Stimulated activated memory B cell treated with anti-CD40 and anti-IgM and Interleukin-4, amounts not matched to agents 10 μg/mL and 1 μg/mL and 100 μg/mL, for 72 hours (primary cell): ENCODE data around the gene ARMC12.
A peak's percentile ranks its signal among the peaks of the same experiment; 100 is the strongest.

Experiments used
- ATAC-seq: fragments of 150-1000 bp; cut with Tn5 transposase; 2 replicates; pipeline ENCODE4 v1.10.0; 2021
- H3K27ac Mint-ChIP-seq: one replicate; pipeline ENCODE4 v1.8.0; 2022; ENCODE audit warnings: mild to moderate bottlenecking, mixed read lengths
- H3K27me3 Mint-ChIP-seq: one replicate; pipeline ENCODE4 v1.8.0; 2022; ENCODE audit warnings: mixed read lengths
- H3K36me3 Mint-ChIP-seq: one replicate; pipeline ENCODE4 v1.8.0; 2022; ENCODE audit warnings: mixed read lengths
- H3K4me1 Mint-ChIP-seq: one replicate; pipeline ENCODE4 v1.8.0; 2022; ENCODE audit warnings: mixed read lengths
- H3K4me3 Mint-ChIP-seq: one replicate; pipeline ENCODE4 v1.8.0; 2022; ENCODE audit warnings: mild to moderate bottlenecking, moderate library complexity, mixed read lengths
- H3K9me3 Mint-ChIP-seq: one replicate; pipeline ENCODE4 v1.8.0; 2022; ENCODE audit warnings: mixed read lengths

The ARMC12 gene

DNA sequence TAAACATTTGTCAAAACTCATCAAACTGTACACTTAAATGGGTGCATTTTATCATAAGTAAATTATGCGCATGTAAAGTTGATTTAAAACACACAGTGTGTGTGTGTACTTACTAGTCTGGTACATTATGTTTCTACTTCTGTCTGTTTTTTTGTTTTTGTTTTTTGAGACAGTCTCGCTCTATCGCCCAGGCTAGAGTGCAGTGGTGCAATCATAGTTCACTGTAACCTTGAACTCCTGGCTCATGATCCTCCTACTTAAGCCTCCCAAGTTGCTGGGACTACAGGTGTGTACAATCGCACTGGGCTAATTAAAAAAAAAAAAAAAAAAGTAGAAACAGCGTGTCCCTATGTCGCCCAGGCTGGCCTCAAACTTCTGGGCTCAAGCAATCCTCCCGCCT, 25.1 kb upstream of the ARMC12 start:
- Mint-ChIP-seq H3K27ac (no peak overlapping the region), H3K36me3 (no peaks in the 10 kb centered on the region), H3K9me3 (no peaks in the 10 kb centered on the region), H3K27me3 (no peaks in the 10 kb centered on the region), H3K4me1 (no peaks in the 10 kb centered on the region), H3K4me3 (no peak overlapping the region)
- ATAC-seq = no peak

DNA sequence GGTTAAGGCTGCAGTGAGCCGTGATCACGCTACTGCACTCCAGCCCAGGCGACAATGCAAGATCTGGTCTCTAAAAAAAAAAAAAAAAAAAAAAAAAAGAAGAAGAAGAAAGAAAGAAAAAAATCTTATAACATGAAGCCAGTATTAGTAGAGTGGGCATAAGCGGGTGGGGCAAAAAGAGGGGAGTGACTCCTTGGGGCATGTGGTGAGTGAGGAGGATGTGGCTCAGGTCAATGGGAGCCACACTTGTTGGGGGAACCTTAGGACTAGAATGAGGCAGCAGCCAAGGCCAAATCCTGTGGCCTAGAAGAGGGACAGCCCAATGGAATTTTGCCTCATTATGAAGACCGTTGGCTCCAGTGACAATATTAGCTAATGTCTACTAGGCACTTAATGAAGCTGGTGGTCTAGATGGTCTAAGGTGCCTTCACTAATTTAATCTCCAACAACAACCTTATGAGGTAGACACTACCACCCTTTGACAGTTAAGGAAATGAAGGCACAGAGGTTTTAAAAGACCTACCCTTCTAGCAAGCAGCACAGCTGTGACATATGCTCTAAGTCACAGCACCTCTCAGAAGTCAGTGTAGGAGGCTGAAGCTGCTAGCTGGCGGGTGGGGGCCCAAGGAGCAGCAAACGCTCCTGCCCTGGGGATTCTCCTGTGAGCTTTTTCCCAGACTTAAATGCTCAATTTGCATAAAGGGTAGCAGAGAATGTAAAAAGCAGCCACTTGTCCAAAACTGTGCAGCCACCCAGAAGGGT, 23.6 kb upstream of the ARMC12 start:
- no peaks in the 10 kb centered on the region for H3K9me3 Mint-ChIP-seq
- no peak overlapping the region for H3K4me3 Mint-ChIP-seq
- H3K27ac Mint-ChIP-seq = no peak overlapping the region
- no peaks in the 10 kb centered on the region for H3K36me3 Mint-ChIP-seq
- no peaks in the 10 kb centered on the region for H3K27me3 Mint-ChIP-seq
- ATAC-seq = no peak
- peaks cover 12% of the 10 kb centered on the region for H3K4me1 Mint-ChIP-seq

DNA sequence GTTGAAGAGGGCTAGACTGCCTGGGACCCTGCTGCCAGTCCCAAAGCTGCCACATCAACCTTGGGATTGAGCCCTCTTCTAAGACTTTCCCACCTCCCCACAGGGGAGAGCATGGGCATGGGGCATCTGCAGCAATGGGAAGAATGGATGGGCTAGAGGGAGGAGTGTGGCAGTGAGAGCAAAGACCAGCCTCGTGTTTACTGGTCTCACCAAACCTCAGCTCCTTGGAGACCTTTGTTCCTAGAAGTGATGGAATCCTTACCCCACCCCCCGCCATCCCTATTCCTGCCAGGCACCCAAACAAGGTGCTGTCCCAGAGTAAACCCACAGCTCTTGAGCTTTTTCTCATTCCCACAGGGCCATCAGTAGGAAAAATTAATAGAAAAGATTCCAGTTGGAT, 20.0 kb upstream of the ARMC12 start:
- no peaks in the 10 kb centered on the region for H3K9me3 Mint-ChIP-seq
- H3K4me3 Mint-ChIP-seq = no peak overlapping the region
- ATAC-seq = no peak
- no peaks in the 10 kb centered on the region for H3K36me3 Mint-ChIP-seq
- H3K27ac Mint-ChIP-seq = no peak overlapping the region
- H3K27me3 Mint-ChIP-seq = no peaks in the 10 kb centered on the region
- peaks cover 39% of the 10 kb centered on the region for H3K4me1 Mint-ChIP-seq

DNA sequence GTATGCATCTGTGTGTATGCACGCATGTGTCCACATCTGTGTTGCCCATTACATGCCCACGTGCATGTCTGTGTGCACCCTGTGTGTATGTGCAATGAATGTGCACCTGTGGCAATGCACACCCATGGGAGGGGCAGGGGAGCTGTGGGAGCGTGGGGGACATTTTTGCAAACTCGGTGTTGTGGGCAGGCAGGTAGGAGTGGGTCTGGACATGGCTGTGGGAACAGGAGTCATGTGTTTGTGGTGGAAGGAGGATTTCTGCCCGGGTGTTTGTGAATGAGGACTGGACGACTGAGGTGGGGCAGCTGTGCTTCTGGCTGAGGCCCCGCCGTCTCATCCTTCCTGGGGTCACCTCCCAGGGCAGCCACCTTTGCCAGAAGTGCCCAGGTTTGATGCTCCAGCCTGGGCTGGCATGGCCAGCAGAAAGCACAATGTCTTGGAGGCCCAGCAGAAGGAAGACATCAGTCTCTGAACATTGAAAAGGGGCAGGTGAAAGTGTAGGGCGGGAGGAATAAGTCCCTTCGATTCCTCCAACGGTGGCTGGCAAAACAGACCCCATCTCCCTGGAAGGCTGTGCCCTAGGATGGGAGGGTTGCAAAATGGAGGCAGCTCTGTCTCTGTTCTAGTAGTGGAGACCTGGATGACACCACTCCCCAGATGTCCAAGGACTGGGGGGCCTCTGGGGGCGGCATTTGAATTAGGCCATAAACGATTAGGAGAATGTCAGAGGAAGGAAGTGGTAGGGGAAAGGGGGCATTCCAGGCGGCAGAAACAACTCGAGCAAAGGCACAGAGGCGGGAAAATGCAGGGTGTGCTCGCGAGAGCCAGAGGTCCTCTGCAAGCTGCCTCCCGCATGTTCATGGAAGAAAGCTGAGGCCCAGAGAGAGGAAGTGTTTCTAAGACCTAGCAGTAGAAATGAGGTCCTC, 19.1 kb upstream of the ARMC12 start:
- no peak for ATAC-seq

DNA sequence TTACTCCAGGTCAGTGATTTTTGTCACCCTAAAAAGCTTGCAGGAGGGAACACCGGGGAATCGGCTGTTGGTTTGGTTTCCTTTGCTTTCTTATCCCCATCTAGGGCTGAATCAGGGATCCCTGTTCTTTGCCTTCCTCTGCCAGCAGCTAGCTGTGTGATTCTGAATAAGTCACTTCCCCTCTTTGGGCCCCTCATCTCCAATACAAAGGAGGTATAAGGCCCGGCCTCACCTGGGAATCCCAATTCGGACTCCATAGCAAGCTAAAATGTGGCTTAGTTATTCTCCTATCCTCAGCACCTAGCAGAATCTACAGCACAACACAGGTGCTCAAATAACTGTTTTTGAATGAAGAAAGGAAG, 18.5 kb upstream of the ARMC12 start:
- Mint-ChIP-seq H3K4me3 (no peak overlapping the region), H3K27me3 (no peaks in the 10 kb centered on the region), H3K27ac (peak overlapping the region; percentile 88), H3K9me3 (no peaks in the 10 kb centered on the region), H3K36me3 (no peaks in the 10 kb centered on the region), H3K4me1 (peaks cover 39% of the 10 kb centered on the region)
- ATAC-seq = no peak

More for the DNA sequence above, 19.1 kb upstream of the ARMC12 start:
- Mint-ChIP-seq H3K9me3 (no peaks in the 10 kb centered on the region), H3K27me3 (no peaks in the 10 kb centered on the region), H3K27ac (peak overlapping the region; percentile 88), H3K4me1 (peaks cover 39% of the 10 kb centered on the region), H3K4me3 (no peak overlapping the region), H3K36me3 (no peaks in the 10 kb centered on the region)

DNA sequence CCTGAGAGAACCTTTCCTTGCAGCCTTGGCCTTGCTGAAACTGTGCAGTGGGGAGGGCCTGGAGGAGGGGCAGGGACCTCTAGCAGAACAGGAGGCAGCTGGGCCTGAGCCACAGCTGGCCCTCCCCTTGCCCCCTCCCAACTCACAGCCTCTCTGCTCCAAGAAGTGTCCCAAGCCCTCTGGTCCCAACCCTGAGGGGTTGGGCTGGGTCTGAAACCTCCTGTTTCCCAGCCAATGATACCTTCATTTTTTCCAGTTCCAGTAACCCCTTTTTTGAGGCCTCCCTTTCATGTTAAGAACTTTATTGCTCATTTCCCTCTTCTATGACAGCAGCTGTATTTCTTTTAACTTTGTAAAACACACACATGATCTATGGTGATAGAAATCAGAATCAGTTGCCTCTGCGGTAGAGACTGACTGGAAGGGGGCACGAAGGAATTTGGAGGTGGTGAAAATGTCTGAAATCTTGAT, 17.9 kb upstream of the ARMC12 start:
- Mint-ChIP-seq H3K27me3 (no peaks in the 10 kb centered on the region), H3K27ac (peak overlapping the region; percentile 88), H3K36me3 (no peaks in the 10 kb centered on the region), H3K9me3 (no peaks in the 10 kb centered on the region), H3K4me1 (peaks cover 39% of the 10 kb centered on the region), H3K4me3 (peak overlapping the region; percentile 0)
- no peak for ATAC-seq

DNA sequence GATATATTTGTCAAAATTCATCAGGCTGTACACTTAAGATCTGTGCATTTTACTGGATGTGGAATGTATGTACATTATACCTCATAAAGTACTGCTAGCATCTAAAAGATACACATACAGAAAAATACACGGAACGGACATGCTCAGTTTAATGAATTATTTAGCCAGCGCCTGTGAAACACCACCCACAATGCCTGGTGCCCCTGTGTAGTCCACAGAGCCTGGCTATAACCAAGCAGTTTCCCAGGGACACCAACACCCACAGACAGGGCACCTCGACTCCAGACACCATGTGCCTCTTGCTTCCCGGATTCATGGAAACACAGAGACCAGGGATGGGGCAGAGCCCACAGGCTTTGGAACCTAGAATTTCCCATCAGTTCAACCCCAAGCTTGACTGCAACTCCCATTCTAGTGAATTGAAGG, 17.4 kb upstream of the ARMC12 start:
- no peaks in the 10 kb centered on the region for H3K9me3 Mint-ChIP-seq
- peak overlapping the region; percentile 57 for H3K4me3 Mint-ChIP-seq
- ATAC-seq = peak; percentile 67
- H3K4me1 Mint-ChIP-seq = peaks cover 39% of the 10 kb centered on the region
- peak overlapping the region; percentile 88 for H3K27ac Mint-ChIP-seq
- no peaks in the 10 kb centered on the region for H3K27me3 Mint-ChIP-seq
- H3K36me3 Mint-ChIP-seq = no peaks in the 10 kb centered on the region

DNA sequence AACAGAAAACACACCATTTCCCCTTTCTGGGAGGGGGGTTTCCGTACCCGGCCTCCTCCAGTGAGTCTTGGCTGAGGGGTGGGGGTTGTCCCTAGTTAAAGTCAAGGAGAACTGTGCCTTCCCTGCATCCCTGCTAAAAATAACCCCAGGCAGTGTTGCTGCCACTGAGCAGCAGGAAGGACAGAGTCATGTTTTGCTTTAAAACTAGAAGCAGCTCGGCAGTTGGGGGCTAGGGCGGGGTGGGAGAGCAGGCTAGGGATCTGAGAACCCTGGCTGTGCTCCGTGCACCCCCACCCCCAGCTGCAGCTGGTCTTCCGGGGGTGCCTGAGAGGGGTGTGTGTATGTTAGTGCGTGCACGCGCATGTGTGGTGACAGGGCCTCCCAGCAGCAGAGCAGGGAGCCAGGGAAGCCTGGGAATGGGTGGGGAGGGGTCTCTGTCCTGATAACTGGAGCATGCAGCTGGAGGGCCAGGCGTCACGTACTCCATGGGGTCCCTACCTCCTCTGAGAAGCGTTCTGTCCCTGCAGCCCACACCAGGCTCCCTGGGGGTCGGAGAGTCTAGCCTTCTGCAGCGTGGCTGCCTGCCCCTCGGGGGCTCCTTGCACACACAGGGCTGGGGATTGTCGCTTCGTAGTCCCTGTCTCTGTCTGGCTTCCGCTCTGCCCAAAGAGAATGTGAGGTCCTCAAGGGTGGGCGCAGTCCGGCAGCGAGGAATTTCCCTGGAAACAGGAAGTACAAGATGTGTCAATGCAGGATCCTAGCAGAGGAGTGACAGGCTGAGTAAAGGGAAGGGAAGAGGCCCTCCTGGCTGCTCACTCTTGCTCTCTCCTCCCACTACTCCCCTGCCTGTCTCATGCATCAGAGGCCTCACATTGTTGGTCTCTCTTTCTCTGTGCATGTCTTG, 16.8 kb upstream of the ARMC12 start:
- peak overlapping the region; percentile 57 for H3K4me3 Mint-ChIP-seq
- H3K27me3 Mint-ChIP-seq = no peaks in the 10 kb centered on the region
- peaks cover 39% of the 10 kb centered on the region for H3K4me1 Mint-ChIP-seq
- H3K36me3 Mint-ChIP-seq = no peaks in the 10 kb centered on the region
- ATAC-seq = peak; percentile 88
- no peaks in the 10 kb centered on the region for H3K9me3 Mint-ChIP-seq
- peak overlapping the region; percentile 88 for H3K27ac Mint-ChIP-seq

DNA sequence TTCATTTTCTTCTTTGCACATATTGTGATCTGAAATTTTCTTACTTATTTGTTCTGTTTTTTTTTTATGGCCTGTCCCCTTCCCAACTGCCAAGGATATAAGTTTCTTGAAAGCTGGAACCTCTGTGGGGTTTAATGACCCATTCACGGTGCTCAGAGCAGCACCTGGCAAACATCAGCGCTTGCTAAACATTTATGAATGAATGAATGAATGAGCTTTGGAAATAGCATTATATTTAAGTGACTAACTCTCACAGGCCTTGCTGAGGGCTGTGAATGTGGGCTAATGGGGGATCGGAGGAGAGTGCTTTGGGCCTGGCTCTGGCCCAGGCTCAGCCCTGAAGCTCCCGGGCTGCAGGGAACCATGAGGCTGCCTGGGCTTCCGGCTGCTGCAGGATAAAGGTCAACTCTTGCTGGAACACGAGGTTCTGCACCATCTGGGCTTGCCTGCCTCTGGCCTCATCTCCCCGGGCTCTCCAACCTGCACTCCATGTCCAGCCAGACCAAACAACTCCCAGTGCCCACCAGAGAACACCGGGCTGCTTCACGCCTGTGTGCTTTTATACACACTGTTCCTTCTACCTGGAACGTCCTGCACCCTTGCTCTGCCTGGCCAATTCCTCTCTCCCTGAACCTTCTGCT, 14.6 kb upstream of the ARMC12 start:
- Mint-ChIP-seq H3K27ac (peak overlapping the region; percentile 48), H3K36me3 (no peaks in the 10 kb centered on the region), H3K9me3 (no peaks in the 10 kb centered on the region), H3K4me1 (peaks cover 51% of the 10 kb centered on the region), H3K27me3 (no peaks in the 10 kb centered on the region), H3K4me3 (no peak overlapping the region)
- no peak for ATAC-seq

DNA sequence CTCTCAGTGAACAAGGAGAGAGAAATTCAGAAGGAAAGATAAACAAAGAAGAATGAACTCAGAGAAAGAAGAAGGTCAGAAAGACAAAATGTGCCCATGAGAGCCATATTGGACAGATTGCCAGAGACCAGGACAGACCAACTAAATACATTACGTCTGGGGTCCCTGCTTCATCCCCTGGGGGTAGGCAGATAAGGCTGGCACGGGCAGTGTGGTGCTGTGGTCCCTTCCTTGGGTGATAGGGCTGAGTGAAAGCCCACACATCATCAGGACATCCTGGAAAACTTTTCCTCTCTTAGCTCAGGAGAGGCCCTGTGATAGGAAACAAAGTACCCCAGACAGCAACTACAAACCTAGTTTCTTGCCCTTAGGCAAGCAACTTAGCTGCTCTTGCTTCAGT, 13.2 kb upstream of the ARMC12 start:
- no peak for ATAC-seq
- H3K36me3 Mint-ChIP-seq = no peaks in the 10 kb centered on the region
- no peak overlapping the region for H3K27ac Mint-ChIP-seq
- no peaks in the 10 kb centered on the region for H3K27me3 Mint-ChIP-seq
- H3K9me3 Mint-ChIP-seq = no peaks in the 10 kb centered on the region
- no peak overlapping the region for H3K4me3 Mint-ChIP-seq
- H3K4me1 Mint-ChIP-seq = peaks cover 48% of the 10 kb centered on the region

DNA sequence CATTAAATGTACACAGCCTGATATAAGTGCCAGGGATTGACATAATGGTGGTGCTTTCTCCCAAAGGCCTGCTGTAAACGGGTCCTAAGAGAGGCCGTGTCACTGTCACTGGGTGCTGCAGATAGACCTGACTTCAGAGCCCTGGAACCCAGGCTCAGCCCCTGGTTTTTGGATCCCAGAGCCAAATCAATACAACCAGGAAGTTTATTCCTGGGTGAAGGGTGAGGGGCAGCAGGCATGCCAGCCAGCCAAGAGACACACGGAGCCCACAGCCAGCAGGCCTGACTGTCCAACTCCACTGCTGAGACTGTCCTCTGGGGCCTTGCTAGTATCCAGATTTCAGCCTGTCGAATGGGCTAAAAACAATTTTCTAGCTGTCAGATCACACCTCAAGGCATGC, 12.8 kb upstream of the ARMC12 start:
- H3K36me3 Mint-ChIP-seq = no peaks in the 10 kb centered on the region
- H3K27ac Mint-ChIP-seq = no peak overlapping the region
- peaks cover 48% of the 10 kb centered on the region for H3K4me1 Mint-ChIP-seq
- H3K9me3 Mint-ChIP-seq = no peaks in the 10 kb centered on the region
- H3K4me3 Mint-ChIP-seq = no peak overlapping the region
- ATAC-seq = no peak
- H3K27me3 Mint-ChIP-seq = no peaks in the 10 kb centered on the region

DNA sequence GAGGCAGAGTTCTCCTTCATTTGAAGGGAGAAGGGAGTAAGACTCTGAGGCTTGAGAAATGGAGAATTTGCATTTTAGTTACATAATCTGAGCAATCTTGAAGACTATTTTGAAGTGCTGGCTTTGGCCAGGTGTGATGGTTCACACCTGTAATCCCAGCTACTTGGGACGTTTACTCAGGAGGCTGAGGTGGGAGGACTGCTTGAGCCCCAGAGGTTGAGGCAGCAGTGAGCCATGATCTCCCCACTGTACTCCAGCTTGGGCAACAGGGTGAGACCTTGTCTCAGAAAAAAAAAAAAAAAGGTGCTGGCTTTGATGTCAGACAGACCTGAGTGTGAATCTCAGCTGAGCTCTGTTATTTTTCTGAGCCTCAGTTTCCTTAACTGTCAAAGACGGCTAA, 12.4 kb upstream of the ARMC12 start:
- H3K4me1 Mint-ChIP-seq = peaks cover 48% of the 10 kb centered on the region
- H3K4me3 Mint-ChIP-seq = no peak overlapping the region
- no peaks in the 10 kb centered on the region for H3K9me3 Mint-ChIP-seq
- no peaks in the 10 kb centered on the region for H3K36me3 Mint-ChIP-seq
- ATAC-seq = no peak
- no peak overlapping the region for H3K27ac Mint-ChIP-seq
- H3K27me3 Mint-ChIP-seq = no peaks in the 10 kb centered on the region

DNA sequence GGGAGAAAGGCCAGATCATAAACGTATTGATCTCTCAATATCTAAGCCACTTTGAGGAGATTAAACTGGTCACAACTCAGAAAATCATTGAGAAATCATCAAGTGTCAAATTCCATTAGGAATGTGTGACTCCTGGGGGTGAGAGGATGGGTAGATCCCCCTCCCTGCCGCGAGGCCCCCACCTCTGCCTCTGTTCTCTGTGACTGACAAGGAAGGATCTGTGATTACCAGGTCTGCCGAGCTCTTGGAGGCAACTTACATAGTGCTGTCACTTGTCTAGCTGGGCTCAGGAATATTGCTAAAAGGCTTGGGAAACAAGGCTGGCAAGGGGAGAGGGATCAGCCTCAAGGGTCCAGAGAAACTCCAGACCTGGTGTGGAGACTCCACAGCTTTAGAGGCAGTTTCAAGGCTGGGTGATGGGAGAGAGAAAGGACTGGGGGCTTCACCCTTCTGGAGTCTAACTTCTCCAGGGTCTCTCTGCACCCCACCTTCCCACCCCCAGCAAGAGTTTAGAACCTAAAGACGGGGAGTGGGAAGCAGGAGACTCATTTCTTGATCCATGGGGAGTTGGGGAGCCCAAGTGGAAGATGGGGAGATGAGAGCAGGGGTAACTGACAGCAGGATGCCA, 11.6 kb upstream of the ARMC12 start:
- Mint-ChIP-seq H3K27ac (peak overlapping the region; percentile 34), H3K9me3 (no peaks in the 10 kb centered on the region), H3K4me3 (no peak overlapping the region), H3K36me3 (no peaks in the 10 kb centered on the region), H3K27me3 (no peaks in the 10 kb centered on the region), H3K4me1 (peaks cover 46% of the 10 kb centered on the region)
- ATAC-seq = no peak

DNA sequence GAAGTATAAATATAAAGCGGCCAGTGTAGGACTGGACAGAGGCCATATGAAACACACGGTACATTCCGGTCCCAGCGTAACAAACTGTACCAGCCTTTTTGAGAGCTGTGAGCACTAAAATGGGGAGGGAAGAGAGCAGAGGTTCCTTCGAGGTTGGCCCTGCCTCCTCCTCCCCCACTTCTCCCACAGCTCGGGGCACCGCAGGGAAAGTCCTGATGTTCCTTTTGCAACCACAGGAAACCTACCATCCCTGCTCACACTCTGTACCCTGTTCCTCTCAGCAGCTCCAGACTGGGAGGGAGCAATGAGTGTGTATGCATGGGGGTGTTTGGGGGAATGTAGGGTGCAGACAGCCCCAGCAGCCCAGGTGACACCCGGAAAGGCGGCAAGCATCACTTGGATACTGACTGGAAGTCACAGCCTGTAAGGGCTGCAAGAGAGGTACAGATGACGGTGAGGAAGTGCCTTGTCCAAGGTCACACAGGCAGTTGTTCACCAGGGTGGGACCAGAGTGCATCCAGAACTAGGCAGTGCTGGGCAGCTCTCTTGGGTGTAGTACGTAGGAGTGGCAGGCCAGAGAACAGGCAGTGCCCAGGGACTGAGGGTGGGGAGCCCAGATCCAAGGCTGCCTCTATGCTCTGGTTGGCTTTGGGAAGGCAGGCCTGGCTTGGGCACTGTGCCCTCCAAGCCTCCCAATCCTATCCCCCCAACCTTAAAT, 11.0 kb upstream of the ARMC12 start:
- Mint-ChIP-seq H3K4me3 (no peak overlapping the region), H3K36me3 (no peaks in the 10 kb centered on the region), H3K27me3 (no peaks in the 10 kb centered on the region), H3K9me3 (no peaks in the 10 kb centered on the region), H3K27ac (peak overlapping the region; percentile 34), H3K4me1 (peaks cover 39% of the 10 kb centered on the region)
- no peak for ATAC-seq
